Epithelial cell of esophagus (primary cell): ENCODE data around the gene AFDN.
A peak's percentile ranks its signal among the peaks of the same experiment; 100 is the strongest.

Source experiments
- DNase-seq: peaks from one replicate; pipeline ENCODE4 v3.0.0; 2010; ENCODE audit warnings: low read depth
- H3K4me3 ChIP-seq: 2 replicates; pipeline ENCODE4 v1.5.1; 2011; ENCODE audit warnings: mild to moderate bottlenecking, low read length, control low read depth
- CTCF ChIP-seq: IDR thresholded peaks from 2 replicates; pipeline ENCODE4 v1.5.1; 2011; ENCODE audit warnings: low read depth, mild to moderate bottlenecking, low read length, control low read depth, inconsistent platforms; ENCODE audit not compliant: insufficient read depth; ENCODE audit errors: missing control alignments

AFDN gene

GRCh38 chr6:167827583-167828324 lies 1.0 kb downstream of the AFDN start:
- peak overlapping the region; percentile 74 for H3K4me3 ChIP-seq
- DNase-seq: peak; percentile 46
- no peak for TF ChIP-seq CTCF

- DNase-seq: peak; percentile 61
- H3K4me3 ChIP-seq: peak overlapping the region; percentile 74
Measured at GRCh38 chr6:167828325-167828956, 1.7 kb downstream of the AFDN start.

GRCh38 chr6:167829513-167829912 lies 2.8 kb downstream of the AFDN start:
- no peak overlapping the region for H3K4me3 ChIP-seq
- DNase-seq: no peak
- no peak for TF ChIP-seq CTCF

More at GRCh38 chr6:167828325-167828956, 1.7 kb downstream of the AFDN start:
- TF ChIP-seq CTCF: no peak

GRCh38 chr6:167831281-167831828 lies 4.6 kb downstream of the AFDN start:
- peak; percentile 56 for DNase-seq

GRCh38 chr6:167832497-167833395 lies 6.0 kb downstream of the AFDN start:
- H3K4me3 ChIP-seq: no peak overlapping the region
- no peak for TF ChIP-seq CTCF
- peak; percentile 41 for DNase-seq

More at GRCh38 chr6:167831281-167831828, 4.6 kb downstream of the AFDN start:
- H3K4me3 ChIP-seq: no peak overlapping the region
- no peak for TF ChIP-seq CTCF

- TF ChIP-seq CTCF: no peak
- no peak for DNase-seq
- no peak overlapping the region for H3K4me3 ChIP-seq
Measured at GRCh38 chr6:167833396-167833763, 6.7 kb downstream of the AFDN start.
